Measurements from ENCODE around the gene RNF151.

GRCh38 chr16:2001456-2002355, 35.0 kb downstream of the RNF151 start:
- TF ChIP-seq PATZ1 (CRISPR knock-in tag; IDR thresholded peaks at IDR 0.05; ENCODE audit: borderline replicate concordance) (no peak), GLIS3 (CRISPR knock-in tag; IDR thresholded peaks at IDR 0.05) (no peak), CSRNP3 (CRISPR knock-in tag; IDR thresholded peaks at IDR 0.05) (no peak), SNAI2 (CRISPR knock-in tag; IDR thresholded peaks at IDR 0.05) (no peak), ESRRG (CRISPR knock-in tag; IDR thresholded peaks at IDR 0.05) (no peak), RARB (CRISPR knock-in tag; IDR thresholded peaks at IDR 0.05) (no peak), OSR1 (CRISPR knock-in tag; IDR thresholded peaks at IDR 0.05) (no peak), CSDC2 (CRISPR knock-in tag; IDR thresholded peaks at IDR 0.05) (no peak), POU6F1 (CRISPR knock-in tag; IDR thresholded peaks at IDR 0.05; ENCODE audit: borderline replicate concordance, low read depth) (no peak), ARNTL (CRISPR knock-in tag; IDR thresholded peaks at IDR 0.05; ENCODE audit: borderline replicate concordance, low read depth) (no peak), ISL1 (CRISPR knock-in tag; IDR thresholded peaks at IDR 0.05) (no peak), TCF4 (CRISPR knock-in tag; IDR thresholded peaks at IDR 0.05; ENCODE audit: borderline replicate concordance) (no peak), ZFP3 (CRISPR knock-in tag; IDR thresholded peaks at IDR 0.05) (no peak)

All from SK-N-SH treated with all-trans-retinoic acid at 6 μM for 48 hours (cell line).